ENCODE results near the gene RNF112.

GRCh38 chr17:19410875-19411620 is at the start of gene RNF112:
- no peak for TF ChIP-seq POLR2A (IDR thresholded peaks at IDR 0.05)
- TF ChIP-seq CTCF (IDR thresholded peaks at IDR 0.05 in 8 of 11, conservative IDR thresholded peaks at IDR 0.05 in 3 of 11) = no peak
